ENCODE measurements around the gene MYB. TPM values are rescaled to one million over a fixed set of nuclear protein-coding genes. Genes with fewer than 3 reads are reported as not detected.

MYB gene
- total RNA-seq, 2 donors from 2014 or later: 5.3 to 5.4 TPM

GRCh38 chr6:135158397-135158796, 22.7 kb upstream of the MYB start:
- Histone ChIP-seq H3K9ac (ENCODE audit: extremely low read depth, low read length, poor library complexity, severe bottlenecking) (no peak overlapping the region), H3K9me3 (ENCODE audit: control insufficient read depth, low read length) (no peaks in the 10 kb centered on the region), H3K4me3 (ENCODE audit: low read length) (no peak overlapping the region), H3K4me1 (ENCODE audit: control insufficient read depth, insufficient read depth, low read length) (no peaks in the 10 kb centered on the region), H3K36me3 (ENCODE audit: control insufficient read depth, insufficient read depth, low read length) (no peaks in the 10 kb centered on the region), H3K27ac (ENCODE audit: low read depth, low read length) (no peak overlapping the region), H3K27me3 (ENCODE audit: control insufficient read depth, insufficient read depth, low read length, poor library complexity, severe bottlenecking) (no peaks in the 10 kb centered on the region)
- no peak for DNase-seq
- Mint-ChIP-seq H3K9me3 (peaks cover 2% of the 10 kb centered on the region), H3K36me3 (ENCODE audit: low read depth) (no peaks in the 10 kb centered on the region), H3K4me1 (no peaks in the 10 kb centered on the region), H3K27ac (no peak overlapping the region), H3K4me3 (no peak overlapping the region), H3K27me3 (ENCODE audit: insufficient read depth) (no peaks in the 10 kb centered on the region)
- WGBS, 2 experiments (ENCODE audit: insufficient coverage in 1 of 2, insufficient read length in 1 of 2): 85 to 88% methylated on average over 2 to 4 of the region's 4 CpGs
- TF ChIP-seq, protein P1, sequence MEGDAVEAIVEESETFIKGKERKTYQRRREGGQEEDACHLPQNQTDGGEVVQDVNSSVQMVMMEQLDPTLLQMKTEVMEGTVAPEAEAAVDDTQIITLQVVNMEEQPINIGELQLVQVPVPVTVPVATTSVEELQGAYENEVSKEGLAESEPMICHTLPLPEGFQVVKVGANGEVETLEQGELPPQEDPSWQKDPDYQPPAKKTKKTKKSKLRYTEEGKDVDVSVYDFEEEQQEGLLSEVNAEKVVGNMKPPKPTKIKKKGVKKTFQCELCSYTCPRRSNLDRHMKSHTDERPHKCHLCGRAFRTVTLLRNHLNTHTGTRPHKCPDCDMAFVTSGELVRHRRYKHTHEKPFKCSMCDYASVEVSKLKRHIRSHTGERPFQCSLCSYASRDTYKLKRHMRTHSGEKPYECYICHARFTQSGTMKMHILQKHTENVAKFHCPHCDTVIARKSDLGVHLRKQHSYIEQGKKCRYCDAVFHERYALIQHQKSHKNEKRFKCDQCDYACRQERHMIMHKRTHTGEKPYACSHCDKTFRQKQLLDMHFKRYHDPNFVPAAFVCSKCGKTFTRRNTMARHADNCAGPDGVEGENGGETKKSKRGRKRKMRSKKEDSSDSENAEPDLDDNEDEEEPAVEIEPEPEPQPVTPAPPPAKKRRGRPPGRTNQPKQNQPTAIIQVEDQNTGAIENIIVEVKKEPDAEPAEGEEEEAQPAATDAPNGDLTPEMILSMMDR (conservative IDR thresholded peaks at IDR 0.05): no peak

- no peaks in the 10 kb centered on the region for H3K27me3 Mint-ChIP-seq (ENCODE audit: insufficient read depth)
- H3K4me3 ChIP-seq (ENCODE audit: low read length): no peak overlapping the region
- H3K36me3 Mint-ChIP-seq (ENCODE audit: low read depth): no peaks in the 10 kb centered on the region
- no peak overlapping the region for H3K27ac ChIP-seq (ENCODE audit: low read depth, low read length)
- H3K27me3 ChIP-seq (ENCODE audit: control insufficient read depth, insufficient read depth, low read length, poor library complexity, severe bottlenecking): no peaks in the 10 kb centered on the region
- 65 to 88% methylated on average over 1 to 3 of the region's 3 CpGs for WGBS, 2 experiments (ENCODE audit: insufficient coverage in 1 of 2, insufficient read length in 1 of 2)
- TF ChIP-seq, protein P1 (conservative IDR thresholded peaks at IDR 0.05): no peak
- no peak overlapping the region for H3K27ac Mint-ChIP-seq
- H3K9ac ChIP-seq (ENCODE audit: extremely low read depth, low read length, poor library complexity, severe bottlenecking): no peak overlapping the region
- no peaks in the 10 kb centered on the region for H3K9me3 ChIP-seq (ENCODE audit: control insufficient read depth, low read length)
- no peaks in the 10 kb centered on the region for H3K9me3 Mint-ChIP-seq
- DNase-seq: no peak
- no peaks in the 10 kb centered on the region for H3K4me1 ChIP-seq (ENCODE audit: control insufficient read depth, insufficient read depth, low read length)
- H3K4me1 Mint-ChIP-seq: no peaks in the 10 kb centered on the region
- no peaks in the 10 kb centered on the region for H3K36me3 ChIP-seq (ENCODE audit: control insufficient read depth, insufficient read depth, low read length)
- no peak overlapping the region for H3K4me3 Mint-ChIP-seq
These were observed 21.6 kb upstream of the MYB start for GRCh38 chr6:135159531-135159930.

GRCh38 chr6:135161411-135162395, 19.4 kb upstream of the MYB start:
- 88 to 90% methylated on average over 2 to 3 of the region's 3 CpGs for WGBS, 2 experiments (ENCODE audit: insufficient coverage in 1 of 2, insufficient read length in 1 of 2)
- no peaks in the 10 kb centered on the region for H3K27me3 ChIP-seq (ENCODE audit: control insufficient read depth, insufficient read depth, low read length, poor library complexity, severe bottlenecking)
- Mint-ChIP-seq H3K36me3 (ENCODE audit: low read depth) (no peaks in the 10 kb centered on the region), H3K27me3 (ENCODE audit: insufficient read depth) (no peaks in the 10 kb centered on the region), H3K9me3 (no peaks in the 10 kb centered on the region), H3K4me1 (no peaks in the 10 kb centered on the region), H3K27ac (no peak overlapping the region), H3K4me3 (no peak overlapping the region)
- H3K4me1 ChIP-seq (ENCODE audit: control insufficient read depth, insufficient read depth, low read length): no peaks in the 10 kb centered on the region
- H3K27ac ChIP-seq (ENCODE audit: low read depth, low read length): no peak overlapping the region
- no peaks in the 10 kb centered on the region for H3K36me3 ChIP-seq (ENCODE audit: control insufficient read depth, insufficient read depth, low read length)
- H3K9me3 ChIP-seq (ENCODE audit: control insufficient read depth, low read length): no peaks in the 10 kb centered on the region
- no peak overlapping the region for H3K4me3 ChIP-seq (ENCODE audit: low read length)
- DNase-seq: no peak
- TF ChIP-seq, protein P1 (conservative IDR thresholded peaks at IDR 0.05): no peak
- no peak overlapping the region for H3K9ac ChIP-seq (ENCODE audit: extremely low read depth, low read length, poor library complexity, severe bottlenecking)

All from endodermal cell (in vitro differentiated cells).